ENCODE measurements around the gene SNX25.

DNA sequence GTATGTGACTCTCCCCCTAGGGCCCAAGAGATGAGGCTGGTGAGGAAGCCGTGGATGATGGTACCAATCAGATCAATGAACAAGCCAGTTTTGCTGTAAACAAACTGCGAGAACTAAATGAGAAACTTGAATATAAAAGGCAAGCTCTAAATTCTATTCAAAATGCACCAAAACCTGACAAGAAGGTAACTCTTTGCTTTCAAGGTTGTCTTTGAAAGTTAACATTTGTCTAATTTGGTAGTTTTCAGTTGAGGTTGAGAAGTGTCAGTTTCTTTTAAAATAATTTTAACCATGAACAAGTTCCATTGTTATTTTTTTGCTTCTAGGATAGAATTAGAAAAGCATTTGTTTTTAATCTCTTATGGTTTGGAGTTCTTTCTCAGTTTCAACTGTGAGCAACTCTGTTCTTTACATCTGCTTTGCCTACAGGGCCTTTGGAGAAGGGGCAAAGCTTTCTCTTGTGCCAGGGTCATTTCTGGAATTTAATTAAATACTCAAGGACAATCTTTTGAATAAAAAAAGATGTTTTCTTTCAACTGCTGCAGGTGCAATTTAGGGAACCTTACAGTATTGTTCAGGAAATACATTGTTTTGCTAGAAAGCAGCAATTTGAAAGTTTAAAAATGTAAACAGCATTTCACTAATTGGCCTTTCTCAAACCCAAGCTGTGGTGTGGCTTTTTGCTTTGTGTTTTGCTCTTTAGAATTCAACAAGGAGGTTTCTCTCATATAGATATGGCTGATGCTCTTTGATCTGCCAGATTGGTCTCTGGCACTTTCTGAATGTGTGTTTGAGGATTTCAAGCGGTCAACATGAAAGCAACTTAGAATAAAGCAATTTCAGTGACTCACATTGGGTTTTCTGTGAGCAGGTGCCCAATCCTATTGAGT is 123.4 kb downstream of the SNX25 start:
- no peak for TF ChIP-seq CTCF (IDR thresholded peaks at IDR 0.05)
- TF ChIP-seq POLR2A (IDR thresholded peaks at IDR 0.05), result no peak
- TF ChIP-seq POLR2AphosphoS5 (IDR thresholded peaks at IDR 0.05), result no peak
- no peak for TF ChIP-seq EP300 (IDR thresholded peaks at IDR 0.05)
